ENCODE results near the gene ASTN2.

- TF ChIP-seq TCF7L2 (IDR thresholded peaks at IDR 0.05; ENCODE audit: borderline replicate concordance, extremely low read depth, insufficient read depth, insufficient read length) (no peak), CTCF (IDR thresholded peaks at IDR 0.05 in 2 of 3, conservative IDR thresholded peaks at IDR 0.05 in 1 of 3; ENCODE audit: borderline replicate concordance in 1 of 3, insufficient read depth in 1 of 3, low read depth in 2 of 3, low read length in 2 of 3) (no peak), POLR2AphosphoS5 (IDR thresholded peaks at IDR 0.05; ENCODE audit: low read depth, low read length) (no peak), EZH2phosphoT487 (IDR thresholded peaks at IDR 0.05; ENCODE audit: borderline replicate concordance) (no peak), POLR2A (IDR thresholded peaks at IDR 0.05; ENCODE audit: borderline replicate concordance, extremely low read depth, insufficient read depth, insufficient read length) (no peak), SIN3A (IDR thresholded peaks at IDR 0.05; ENCODE audit: low read depth) (no peak), EZH2 (IDR thresholded peaks at IDR 0.05) (no peak), RAD21 (IDR thresholded peaks at IDR 0.05; ENCODE audit: low read depth) (no peak), YY1 (IDR thresholded peaks at IDR 0.05; ENCODE audit: extremely low read depth, insufficient replicate concordance, low read depth, low read length) (no peak), EGR1 (IDR thresholded peaks at IDR 0.05; ENCODE audit: low read depth) (no peak), CEBPB (IDR thresholded peaks at IDR 0.05; ENCODE audit: low read depth) (no peak)
These were observed 555.1 kb downstream of the ASTN2 start for GRCh38 chr9:116859763-116860162.
